Jurkat, Clone E6-1 (cell line): ENCODE data around the gene DGCR2.

Source experiments
- DNase-seq: peaks from one replicate; pipeline ENCODE4 v3.0.0-alpha.2; 2011; ENCODE audit warnings: low read depth, low spot score
- H3K4me3 ChIP-seq: 2 replicates; pipeline ENCODE4 v1.5.1; 2011; ENCODE audit warnings: mild to moderate bottlenecking, low read length, control low read depth, moderate library complexity

Gene DGCR2

GRCh38 chr22:19128946-19129727 is 6.9 kb upstream of the DGCR2 start:
- no peak for DNase-seq

GRCh38 chr22:19128009-19128401 is 5.8 kb upstream of the DGCR2 start:
- DNase-seq: no peak
- H3K4me3 ChIP-seq: no peak overlapping the region

More at GRCh38 chr22:19128946-19129727, 6.9 kb upstream of the DGCR2 start:
- H3K4me3 ChIP-seq: no peak overlapping the region

- DNase-seq: no peak
- H3K4me3 ChIP-seq: no peak overlapping the region
These were observed 5.3 kb upstream of the DGCR2 start for GRCh38 chr22:19127329-19128008.

- no peak overlapping the region for H3K4me3 ChIP-seq
- DNase-seq: no peak
These were observed 4.4 kb upstream of the DGCR2 start for GRCh38 chr22:19126309-19127273.

DNA sequence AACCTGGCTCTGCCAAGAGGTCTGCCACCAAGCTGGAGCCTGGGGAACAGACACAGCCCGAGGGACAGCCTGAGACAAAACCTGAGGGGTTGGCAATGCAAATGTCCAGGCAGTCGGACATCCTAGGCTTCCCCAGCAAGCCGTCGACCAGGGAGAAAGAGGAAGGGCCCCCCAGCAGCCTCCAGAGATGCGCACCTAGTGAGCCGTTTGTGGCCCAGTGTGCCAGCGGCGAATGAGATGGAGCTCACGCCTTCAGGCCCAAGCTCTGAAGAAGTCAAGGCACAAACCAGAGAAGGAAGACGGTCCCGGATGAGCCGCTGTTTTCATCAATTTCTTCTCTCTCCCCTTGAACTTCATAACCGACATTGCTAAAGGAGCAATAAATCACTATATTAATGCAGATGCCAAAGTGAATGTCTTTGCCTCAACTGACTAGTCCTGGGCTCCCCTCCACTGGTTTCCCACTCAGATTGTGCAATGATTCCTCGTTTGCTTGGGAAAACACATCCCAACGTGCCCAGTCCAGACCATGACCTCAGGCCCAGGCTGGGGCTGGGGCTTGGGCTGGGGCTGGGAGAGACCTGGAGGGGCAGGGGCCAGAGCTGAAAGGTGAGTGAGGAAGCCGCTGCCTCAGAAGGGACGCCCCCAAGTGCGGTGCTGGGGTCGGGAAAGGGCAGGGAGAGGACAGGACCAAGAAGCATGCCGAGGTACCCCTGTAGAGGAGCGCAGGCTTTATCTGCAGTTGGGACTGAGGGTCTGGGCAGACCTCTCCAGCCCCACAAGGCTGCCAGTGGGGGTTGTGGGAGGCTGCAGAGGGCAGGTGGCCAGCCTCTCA is 3.5 kb upstream of the DGCR2 start:
- no peak for DNase-seq
- H3K4me3 ChIP-seq: no peak overlapping the region

GRCh38 chr22:19125011-19125410 is 2.8 kb upstream of the DGCR2 start:
- H3K4me3 ChIP-seq: no peak overlapping the region
- DNase-seq: no peak

- no peak overlapping the region for H3K4me3 ChIP-seq
- no peak for DNase-seq
These were observed 2.2 kb upstream of the DGCR2 start for GRCh38 chr22:19124377-19124776.

DNA sequence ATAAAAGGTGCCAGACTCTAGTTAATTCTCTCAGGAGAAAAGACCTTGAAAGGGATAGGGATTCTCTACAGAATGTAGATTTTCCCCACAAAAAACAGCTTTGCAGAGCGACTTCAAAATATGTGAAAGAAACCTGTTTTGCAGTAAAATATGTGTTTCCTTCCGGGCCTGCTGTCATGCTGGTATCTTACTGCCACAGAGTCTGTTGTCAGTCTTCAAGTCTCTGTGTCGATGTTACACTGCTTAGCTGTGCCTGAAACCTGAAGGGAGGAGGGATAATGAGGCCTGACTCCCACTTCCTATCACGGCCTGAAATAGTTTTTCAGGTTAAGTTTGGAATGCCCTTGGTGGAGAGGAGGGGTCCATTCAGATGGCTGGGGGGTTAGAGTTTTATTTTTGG is 1.7 kb upstream of the DGCR2 start:
- H3K4me3 ChIP-seq: no peak overlapping the region
- DNase-seq: no peak

DNA sequence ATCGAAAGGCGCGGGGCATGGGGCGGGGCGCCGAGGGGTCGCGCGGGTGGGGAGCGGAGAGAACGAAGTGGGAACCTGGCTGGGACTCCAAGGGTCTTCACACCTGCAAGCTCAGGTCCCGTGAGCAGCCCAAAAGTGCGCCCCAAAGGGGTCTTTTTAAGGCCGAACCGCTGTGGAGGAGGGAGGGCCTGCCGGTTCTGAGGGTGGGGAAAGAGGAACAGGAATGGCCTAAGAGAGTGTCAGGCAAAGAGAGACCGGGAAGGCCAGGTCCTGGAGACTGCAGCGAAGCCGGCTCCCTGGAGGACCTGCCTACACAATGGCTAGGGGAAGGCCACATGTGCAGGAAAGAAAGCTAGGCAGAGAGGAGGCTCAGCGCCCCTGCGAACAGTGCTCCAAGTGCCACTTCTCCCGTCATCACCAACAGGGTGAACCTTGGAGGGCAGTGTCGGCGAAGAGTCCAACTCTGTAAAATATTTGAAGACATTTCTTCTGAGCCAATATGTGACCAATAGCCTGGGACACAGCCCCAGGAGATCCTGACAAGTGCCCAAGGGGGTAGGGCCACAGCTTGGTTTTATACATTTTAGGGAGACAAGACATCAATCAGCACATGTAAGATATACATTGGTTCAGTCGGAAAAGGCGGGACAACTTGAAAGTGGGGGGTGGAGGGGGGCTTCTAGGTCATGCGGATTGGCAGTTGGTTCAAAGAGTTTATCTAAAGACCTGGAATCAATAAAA is 710 bp upstream of the DGCR2 start:
- peak overlapping the region; percentile 51 for H3K4me3 ChIP-seq
- no peak for DNase-seq

DNA sequence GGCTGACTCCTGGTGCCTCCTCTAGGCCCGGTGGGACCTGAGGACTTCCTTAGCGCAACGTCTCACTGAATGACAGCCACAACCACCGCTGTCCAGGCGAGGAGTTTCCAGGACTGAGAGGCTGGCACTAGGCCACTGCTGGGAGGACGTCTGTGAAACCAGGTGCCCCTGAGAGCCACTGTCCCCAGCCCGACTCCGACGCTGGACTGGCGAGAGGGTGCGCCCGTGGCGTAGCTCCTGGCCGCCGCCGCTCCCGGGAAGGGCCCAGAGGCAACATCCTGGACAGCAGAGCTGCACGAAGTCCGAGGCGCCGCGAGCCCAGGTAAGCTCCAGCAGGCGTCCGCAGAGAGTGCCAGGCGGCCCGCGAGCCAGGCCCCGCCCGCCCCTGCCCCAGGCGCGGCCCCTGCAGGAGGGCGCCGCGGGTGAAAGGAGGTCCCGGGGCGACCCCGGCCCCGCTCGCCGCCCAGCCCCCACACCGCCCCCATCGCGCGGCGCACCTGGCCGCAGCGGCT is 525 bp downstream of the DGCR2 start:
- H3K4me3 ChIP-seq: peak overlapping the region; percentile 83
- no peak for DNase-seq

DNA sequence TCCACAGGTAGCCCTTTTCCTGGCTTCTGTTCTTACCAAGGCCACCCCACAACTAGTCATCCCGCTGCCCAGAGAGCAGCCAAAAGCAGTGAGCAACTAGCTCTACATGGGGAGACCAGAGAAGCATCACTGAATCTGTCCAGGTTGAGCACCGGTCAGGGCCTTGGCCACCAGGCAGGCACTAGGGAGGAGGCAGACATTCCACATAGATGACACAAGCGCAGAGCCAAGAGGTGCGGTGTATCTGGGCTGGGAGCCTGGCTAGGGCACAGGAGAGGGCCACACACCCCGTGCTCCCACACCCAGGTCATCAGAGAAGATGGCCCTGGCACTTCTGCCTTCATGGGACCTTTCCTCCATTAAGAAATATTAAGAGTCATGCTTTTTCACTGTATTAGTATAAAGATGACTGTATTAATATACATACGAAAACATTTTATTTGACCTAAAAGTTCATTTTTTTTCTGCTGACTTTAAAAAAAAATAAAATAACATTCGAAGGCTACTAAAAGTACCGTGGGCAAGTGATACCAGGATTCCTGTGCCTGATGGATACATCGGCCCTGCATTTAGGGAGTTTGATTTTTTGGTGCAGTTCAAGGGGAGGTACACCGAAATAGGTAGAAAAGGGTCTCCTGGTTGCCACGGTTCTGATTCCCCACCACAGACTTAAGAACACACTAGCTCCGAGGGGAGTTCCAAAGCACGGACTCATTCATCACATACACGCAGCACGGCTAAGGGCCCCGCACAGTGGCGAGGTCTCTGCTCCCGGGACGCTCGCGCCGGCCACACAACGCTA is 1.2 kb downstream of the DGCR2 start:
- peak overlapping the region; percentile 83 for H3K4me3 ChIP-seq
- no peak for DNase-seq

GRCh38 chr22:19119949-19120348 is 2.3 kb downstream of the DGCR2 start:
- DNase-seq: no peak
- no peak overlapping the region for H3K4me3 ChIP-seq

- DNase-seq: peak; percentile 58
- no peak overlapping the region for H3K4me3 ChIP-seq
These were observed 3.8 kb downstream of the DGCR2 start for GRCh38 chr22:19118329-19118880.

- DNase-seq: no peak
These were observed 5.1 kb downstream of the DGCR2 start for GRCh38 chr22:19117111-19117512.

GRCh38 chr22:19115628-19116027 is 6.6 kb downstream of the DGCR2 start:
- DNase-seq: no peak
- no peak overlapping the region for H3K4me3 ChIP-seq

More at GRCh38 chr22:19117111-19117512, 5.1 kb downstream of the DGCR2 start:
- H3K4me3 ChIP-seq: no peak overlapping the region

GRCh38 chr22:19114984-19115552 is 7.1 kb downstream of the DGCR2 start:
- no peak for DNase-seq
- H3K4me3 ChIP-seq: no peak overlapping the region

- no peak overlapping the region for H3K4me3 ChIP-seq
- DNase-seq: no peak
These were observed 8.8 kb downstream of the DGCR2 start for GRCh38 chr22:19113429-19113828.
